Uterus (tissue), 4 donors: ENCODE data around the gene BCAS3. TPM values are rescaled to one million over a fixed set of nuclear protein-coding genes. Genes with fewer than 3 reads are reported as not detected.
A peak's percentile ranks its signal among the peaks of the same experiment; 100 is the strongest.

Experiments used
- DNase-seq, 2 donors: peaks; one replicate each; pipeline ENCODE4 v3.0.0-alpha.2; 2019 to 2020
- H3K27ac ChIP-seq, 2 donors: fragments of 200-600 bp; sonication (generic); 1 replicate in 1 of 2; 2 replicates in 1 of 2; pipeline ENCODE4 v1.5.1; 2016 to 2018
- H3K27me3 ChIP-seq, 2 donors: fragments of 200-600 bp; sonication (generic); one replicate each; pipeline ENCODE4 v1.5.1; 2018 to 2019; ENCODE audit warnings: control low read depth in 1 of 2
- H3K36me3 ChIP-seq, 2 donors: fragments of 200-600 bp; sonication (generic); one replicate each; pipeline ENCODE4 v1.5.1; 2019; ENCODE audit warnings: control low read depth in 1 of 2
- H3K4me1 ChIP-seq, 2 donors: fragments of 200-600 bp; sonication (generic); one replicate each; pipeline ENCODE4 v1.5.1; 2018 to 2019; ENCODE audit warnings: control low read depth in 1 of 2
- H3K4me3 ChIP-seq, 2 donors: fragments of 200-600 bp; sonication (generic); 1 replicate in 1 of 2; 2 replicates in 1 of 2; pipeline ENCODE4 v1.5.1; 2018 to 2019; ENCODE audit warnings: mild to moderate bottlenecking in 1 of 2
- H3K9me3 ChIP-seq, 2 donors: fragments of 200-600 bp; sonication (generic); one replicate each; pipeline ENCODE4 v1.5.1; 2019; ENCODE audit warnings: control low read depth in 1 of 2
- POLR2A ChIP-seq, 2 donors: fragments of 450-650 bp; IDR thresholded peaks; one replicate each; pipeline ENCODE4 v1.6.1; 2016; ENCODE audit warnings: antibody characterized with exemption in 2 of 2, mild to moderate bottlenecking in 1 of 2, moderate library complexity in 1 of 2
- intact Hi-C: fragments of 100-400 bp; cut with DNase I; formaldehyde crosslinking; loops from one replicate; pipeline ENCODE4 v1.15.1; 2023; ENCODE audit warnings: low total_unique reads
- total RNA-seq, 4 donors: library from RNA; depleted of rRNA in 3 of 4; stranded (reverse); fragments of >200 nt in 3 of 4; gene quantifications; one replicate each; pipeline versions ENCODE4 v1.1.0 to v1.2.4, GENCODE V29; 2014 to 2023
- TF ChIP-seq, protein P1 (sequence below), 4 experiments: fragments of 200-600 bp in 2 of 4; fragments of 450-650 bp in 2 of 4; sonication (generic) in 2 of 4; IDR thresholded peaks; one replicate each; pipeline ENCODE4 v1.5.1; 2016 to 2019; ENCODE audit warnings: antibody characterized with exemption in 4 of 4, mild to moderate bottlenecking in 2 of 4, moderate library complexity in 1 of 4
- donor health status: DM: yes; HTN: yes; CAD: no.

Gene BCAS3
- total RNA-seq, 4 donors from 2014 or later: 42.6 to 147 (median 83.7) TPM

DNA sequence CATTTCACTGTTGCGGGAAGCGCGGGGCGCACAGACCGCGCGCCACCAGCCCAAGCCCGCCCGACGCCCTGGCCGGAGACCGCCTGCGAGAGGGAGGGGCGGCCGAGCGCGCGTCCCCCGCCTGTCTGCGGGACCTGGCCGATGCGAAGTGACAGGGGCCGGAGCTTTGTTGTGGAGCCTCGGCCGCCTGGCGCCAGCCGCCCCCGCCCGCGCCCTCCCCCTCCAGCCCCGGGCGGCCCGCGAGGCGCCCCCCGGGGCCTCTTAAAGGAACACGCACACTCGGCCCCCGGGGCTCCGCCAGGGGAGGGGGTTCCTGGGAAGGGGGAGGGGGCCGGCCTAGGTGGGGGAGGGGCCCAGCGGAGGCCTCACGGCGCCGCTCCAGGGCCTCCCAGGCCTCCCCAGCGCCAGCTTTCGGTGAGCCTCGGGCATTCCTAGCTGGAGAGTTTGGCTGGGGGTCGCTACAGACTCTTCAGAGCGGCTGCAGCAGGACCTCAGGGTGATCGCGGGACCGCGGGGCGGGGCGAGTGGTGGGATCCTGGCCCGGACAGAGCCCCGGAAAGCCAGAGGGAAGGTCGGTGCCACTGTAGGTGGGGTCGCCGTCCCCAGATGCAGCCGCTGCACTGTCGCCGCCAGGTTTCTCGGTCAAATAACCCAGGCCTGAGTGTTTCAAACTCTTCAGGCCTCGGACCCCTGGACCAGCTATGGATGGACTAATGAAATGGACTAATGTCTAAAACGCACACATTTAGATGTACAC, 719.6 kb downstream of the BCAS3 start:
- Histone ChIP-seq H3K4me3 (peak overlapping the region; percentile 41 to 45), H3K36me3 (no peaks in the 10 kb centered on the region), H3K9me3 (no peaks in the 10 kb centered on the region), H3K27me3 (peaks cover 0 to 10% of the 10 kb centered on the region in 2 donors), H3K27ac (peak overlapping the region; percentile 83 to 91), H3K4me1 (peaks cover 0 to 7% of the 10 kb centered on the region in 2 donors)
- intact Hi-C loops: loop anchor here (10.0 kb wide), 1 partner anchor 392 kb away; no protein-coding TSS in a partner anchor
- TF ChIP-seq, protein P1, sequence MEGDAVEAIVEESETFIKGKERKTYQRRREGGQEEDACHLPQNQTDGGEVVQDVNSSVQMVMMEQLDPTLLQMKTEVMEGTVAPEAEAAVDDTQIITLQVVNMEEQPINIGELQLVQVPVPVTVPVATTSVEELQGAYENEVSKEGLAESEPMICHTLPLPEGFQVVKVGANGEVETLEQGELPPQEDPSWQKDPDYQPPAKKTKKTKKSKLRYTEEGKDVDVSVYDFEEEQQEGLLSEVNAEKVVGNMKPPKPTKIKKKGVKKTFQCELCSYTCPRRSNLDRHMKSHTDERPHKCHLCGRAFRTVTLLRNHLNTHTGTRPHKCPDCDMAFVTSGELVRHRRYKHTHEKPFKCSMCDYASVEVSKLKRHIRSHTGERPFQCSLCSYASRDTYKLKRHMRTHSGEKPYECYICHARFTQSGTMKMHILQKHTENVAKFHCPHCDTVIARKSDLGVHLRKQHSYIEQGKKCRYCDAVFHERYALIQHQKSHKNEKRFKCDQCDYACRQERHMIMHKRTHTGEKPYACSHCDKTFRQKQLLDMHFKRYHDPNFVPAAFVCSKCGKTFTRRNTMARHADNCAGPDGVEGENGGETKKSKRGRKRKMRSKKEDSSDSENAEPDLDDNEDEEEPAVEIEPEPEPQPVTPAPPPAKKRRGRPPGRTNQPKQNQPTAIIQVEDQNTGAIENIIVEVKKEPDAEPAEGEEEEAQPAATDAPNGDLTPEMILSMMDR (IDR thresholded peaks at IDR 0.05): no peak
- no peak for TF ChIP-seq POLR2A (IDR thresholded peaks at IDR 0.05)
- DNase-seq: no peak

DNA sequence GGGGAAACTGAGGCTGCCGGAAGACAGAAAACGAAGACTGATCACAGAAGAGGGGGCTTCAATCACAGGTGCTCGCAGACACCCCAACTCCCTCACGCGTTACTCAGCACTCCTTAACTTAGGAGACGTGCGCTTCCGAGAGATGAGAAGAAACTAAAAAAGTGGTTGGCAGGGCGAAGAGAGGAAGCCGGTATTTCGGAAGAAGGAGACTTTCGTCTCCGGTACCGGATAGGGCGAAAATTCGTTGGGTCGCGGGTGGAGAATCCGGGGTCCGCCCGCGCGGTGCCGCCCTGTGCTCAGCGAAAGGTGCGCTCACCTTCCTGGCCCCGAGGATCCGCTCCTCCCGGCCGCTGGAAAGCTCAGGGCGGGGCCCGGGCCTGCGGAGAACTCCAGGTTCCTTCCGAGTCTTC, 721.1 kb downstream of the BCAS3 start:
- Histone ChIP-seq H3K9me3 (no peaks in the 10 kb centered on the region), H3K27me3 (peaks cover 0 to 17% of the 10 kb centered on the region in 2 donors), H3K4me1 (peaks cover 0 to 7% of the 10 kb centered on the region in 2 donors), H3K36me3 (no peaks in the 10 kb centered on the region), H3K4me3 (peak overlapping the region; percentile 41 to 45), H3K27ac (peak overlapping the region; percentile 83 to 91)
- intact Hi-C loops: loop anchor here (10.0 kb wide), 1 partner anchor 394 kb away; no protein-coding TSS in a partner anchor
- TF ChIP-seq, protein P1 (IDR thresholded peaks at IDR 0.05): no peak
- no peak for TF ChIP-seq POLR2A (IDR thresholded peaks at IDR 0.05)
- no peak for DNase-seq

DNA sequence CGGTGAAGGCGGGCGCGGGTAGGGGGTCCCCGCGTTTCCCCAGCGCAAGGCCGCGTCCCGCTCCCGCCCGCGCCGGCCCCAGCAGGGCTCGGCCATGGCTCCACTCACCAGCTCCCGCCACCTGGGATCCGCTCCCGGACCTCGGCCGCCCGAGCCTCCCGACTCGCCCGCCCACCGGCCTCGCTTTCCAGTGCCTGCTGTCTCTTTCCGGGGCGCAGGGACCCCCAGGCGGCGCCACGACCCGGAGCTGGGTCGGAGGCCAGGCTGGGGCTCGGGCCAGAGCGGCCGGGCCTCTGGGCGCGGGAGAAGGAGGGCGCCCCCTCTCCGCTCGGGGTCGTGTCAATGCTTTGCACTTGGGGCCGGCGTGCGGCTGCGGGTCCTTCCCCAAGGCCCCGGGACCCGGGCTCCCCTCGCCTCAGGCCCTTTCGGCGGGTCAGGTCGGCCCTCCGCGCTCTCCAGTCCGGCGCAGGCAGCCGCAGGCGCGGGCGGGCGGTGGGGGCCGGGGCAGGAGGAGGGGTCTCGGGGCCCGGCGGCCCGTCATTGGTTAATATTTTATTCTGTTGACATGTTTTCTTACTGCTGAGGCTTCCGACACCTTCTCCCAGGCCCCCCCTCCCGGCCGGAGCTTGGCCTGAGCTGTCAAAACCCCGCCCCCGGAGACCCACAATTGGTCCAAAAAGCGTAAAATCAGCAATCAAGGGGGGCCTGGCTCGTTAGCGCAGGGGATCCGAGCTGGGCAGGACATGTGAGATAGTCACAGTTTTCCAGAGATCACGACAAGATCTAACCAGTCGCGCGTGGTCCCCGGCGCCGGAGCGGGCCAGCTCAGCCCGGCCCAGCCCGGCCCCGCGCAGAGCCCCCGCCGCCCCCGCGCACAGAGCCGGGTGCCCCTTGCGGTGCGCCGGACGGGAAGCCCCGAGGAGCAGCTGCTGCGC, 721.7 kb downstream of the BCAS3 start, which contains the start of gene TBX2:
TSS of gene TBX2 (plus strand) at position 713 of the 935 bp plus-strand sequence. CDS start 334 bp downstream, outside the sequence.
- TF ChIP-seq POLR2A (IDR thresholded peaks at IDR 0.05): peak in 1 of 2 donors; percentile 39
- TF ChIP-seq, protein P1 (IDR thresholded peaks at IDR 0.05): no peak
- intact Hi-C loops: loop anchor here (10.0 kb wide), 1 partner anchor 395 kb away; no protein-coding TSS in a partner anchor
- H3K27ac ChIP-seq: peak within 1 kb of the TSS; percentile 83 to 91
- peak within 1 kb of the TSS; percentile 41 to 45 for H3K4me3 ChIP-seq
- peaks cover 0 to 17% of the 10 kb centered on the region in 2 donors for H3K27me3 ChIP-seq
- H3K36me3 ChIP-seq: no peaks in the 10 kb centered on the region
- H3K4me1 ChIP-seq: peaks cover 0 to 7% of the 10 kb centered on the region in 2 donors
- DNase-seq: peak; percentile 84 to 87
- no peaks in the 10 kb centered on the region for H3K9me3 ChIP-seq

DNA sequence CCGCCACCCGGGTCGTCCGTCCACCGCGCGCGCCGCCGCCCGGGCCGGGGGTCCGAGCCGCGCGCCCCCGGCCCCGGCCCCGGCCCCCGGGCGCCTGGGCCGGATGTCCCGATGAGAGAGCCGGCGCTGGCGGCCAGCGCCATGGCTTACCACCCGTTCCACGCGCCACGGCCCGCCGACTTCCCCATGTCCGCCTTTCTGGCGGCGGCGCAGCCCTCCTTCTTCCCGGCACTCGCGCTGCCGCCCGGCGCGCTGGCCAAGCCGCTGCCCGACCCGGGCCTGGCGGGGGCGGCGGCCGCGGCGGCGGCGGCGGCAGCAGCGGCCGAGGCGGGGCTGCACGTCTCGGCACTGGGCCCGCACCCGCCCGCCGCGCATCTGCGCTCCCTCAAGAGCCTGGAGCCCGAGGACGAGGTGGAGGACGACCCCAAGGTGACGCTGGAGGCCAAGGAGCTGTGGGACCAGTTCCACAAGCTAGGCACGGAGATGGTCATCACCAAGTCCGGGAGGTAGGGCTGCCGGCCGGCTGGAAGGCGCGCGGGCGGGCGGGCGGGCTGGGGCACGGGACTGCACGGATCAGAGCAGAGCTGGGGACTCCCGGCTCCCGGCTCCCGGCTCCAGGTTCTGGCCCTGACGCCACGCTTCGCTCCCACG, 722.5 kb downstream of the BCAS3 start:
- H3K4me3 ChIP-seq: peak overlapping the region; percentile 41 to 45
- intact Hi-C loops: no loop called here
- H3K36me3 ChIP-seq: no peaks in the 10 kb centered on the region
- H3K27ac ChIP-seq: peak overlapping the region; percentile 83 to 91
- H3K4me1 ChIP-seq: peaks cover 0 to 7% of the 10 kb centered on the region in 2 donors
- no peaks in the 10 kb centered on the region for H3K9me3 ChIP-seq
- peak in 1 of 2 donors; percentile 39 for DNase-seq
- TF ChIP-seq, protein P1 (IDR thresholded peaks at IDR 0.05): no peak
- H3K27me3 ChIP-seq: peaks cover 0 to 17% of the 10 kb centered on the region in 2 donors
